WTC11 (cell line): Measurements from ENCODE around the gene MAST1.

Experiments used
- CBFB ChIP-seq: sonication (generic); formaldehyde crosslinking; IDR thresholded peaks from 2 replicates; pipeline ENCODE4 v1.8.1; 2022; ENCODE audit warnings: mild to moderate bottlenecking, low read depth, missing genetic modification reagents
- CTCF ChIP-seq: fragments of 200-600 bp; IDR thresholded peaks from 2 replicates; pipeline ENCODE4 v1.8.0; 2022; ENCODE audit warnings: antibody characterized with exemption

GRCh38 chr19:12804051-12804450 lies 34.3 kb upstream of the MAST1 start:
- TF ChIP-seq CBFB (CRISPR knock-in tag) (no peak), CTCF (no peak)
